Measurements from ENCODE around the gene ABCA3.

The ABCA3 gene

DNA sequence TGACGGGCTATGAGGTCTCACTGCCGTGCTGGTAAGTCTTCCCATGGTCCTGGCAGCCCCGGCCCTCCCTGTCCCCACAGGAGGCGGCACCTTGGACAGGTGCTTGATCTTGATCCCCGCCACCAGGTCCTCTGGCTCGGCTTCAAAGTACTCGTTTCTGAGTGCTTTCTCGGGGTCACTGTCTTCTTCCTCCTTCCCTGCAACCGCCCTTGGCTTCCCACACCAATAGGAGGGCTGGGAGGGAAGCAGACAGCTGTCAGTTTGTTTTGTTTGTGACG, 40.7 kb downstream of the ABCA3 start:
- no peak for DNase-seq

DNA sequence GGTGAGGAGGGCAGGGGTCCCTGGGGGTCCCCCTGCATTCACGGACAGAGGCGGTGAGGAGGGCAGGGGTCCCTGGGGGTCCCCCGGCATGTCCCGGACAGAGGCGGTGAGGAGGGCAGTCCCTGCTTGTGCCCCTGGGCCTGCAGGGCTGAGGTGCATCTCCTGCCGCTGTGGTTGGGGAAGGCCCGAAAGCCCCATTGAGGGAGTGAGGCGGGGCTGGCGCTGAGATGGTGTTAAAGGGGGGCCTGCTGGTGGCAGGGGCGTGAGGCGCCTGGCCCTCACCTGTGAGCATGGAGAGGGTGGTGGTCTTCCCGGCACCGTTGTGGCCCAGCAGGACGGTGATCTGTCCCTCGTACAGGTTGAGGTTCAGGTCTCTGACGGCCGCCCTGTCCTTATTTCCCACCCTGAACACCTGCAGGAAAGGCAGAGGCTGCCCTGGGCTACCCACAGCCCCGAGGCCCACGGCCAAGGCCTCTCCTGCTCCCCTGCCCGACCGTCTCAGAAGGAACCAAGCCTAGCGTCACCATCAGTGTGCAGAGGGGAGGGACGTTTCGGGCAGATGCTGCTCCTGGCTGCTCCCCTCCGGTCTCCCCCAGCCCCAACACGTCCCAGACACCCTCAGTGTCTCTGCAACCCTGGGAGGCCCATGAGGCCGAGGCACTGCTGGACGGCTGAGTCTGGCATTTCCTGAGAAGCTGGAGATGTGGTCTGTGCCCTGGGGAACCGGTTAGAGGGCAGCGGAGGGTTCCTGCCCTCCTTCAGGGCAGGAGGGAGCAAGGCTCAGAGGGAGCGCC, 41.2 kb downstream of the ABCA3 start:
- DNase-seq = no peak

- DNase-seq = no peak
Measured at GRCh38 chr16:2298621-2299020, 41.9 kb downstream of the ABCA3 start.

GRCh38 chr16:2297506-2297860, 43.0 kb downstream of the ABCA3 start:
- DNase-seq = no peak

DNA sequence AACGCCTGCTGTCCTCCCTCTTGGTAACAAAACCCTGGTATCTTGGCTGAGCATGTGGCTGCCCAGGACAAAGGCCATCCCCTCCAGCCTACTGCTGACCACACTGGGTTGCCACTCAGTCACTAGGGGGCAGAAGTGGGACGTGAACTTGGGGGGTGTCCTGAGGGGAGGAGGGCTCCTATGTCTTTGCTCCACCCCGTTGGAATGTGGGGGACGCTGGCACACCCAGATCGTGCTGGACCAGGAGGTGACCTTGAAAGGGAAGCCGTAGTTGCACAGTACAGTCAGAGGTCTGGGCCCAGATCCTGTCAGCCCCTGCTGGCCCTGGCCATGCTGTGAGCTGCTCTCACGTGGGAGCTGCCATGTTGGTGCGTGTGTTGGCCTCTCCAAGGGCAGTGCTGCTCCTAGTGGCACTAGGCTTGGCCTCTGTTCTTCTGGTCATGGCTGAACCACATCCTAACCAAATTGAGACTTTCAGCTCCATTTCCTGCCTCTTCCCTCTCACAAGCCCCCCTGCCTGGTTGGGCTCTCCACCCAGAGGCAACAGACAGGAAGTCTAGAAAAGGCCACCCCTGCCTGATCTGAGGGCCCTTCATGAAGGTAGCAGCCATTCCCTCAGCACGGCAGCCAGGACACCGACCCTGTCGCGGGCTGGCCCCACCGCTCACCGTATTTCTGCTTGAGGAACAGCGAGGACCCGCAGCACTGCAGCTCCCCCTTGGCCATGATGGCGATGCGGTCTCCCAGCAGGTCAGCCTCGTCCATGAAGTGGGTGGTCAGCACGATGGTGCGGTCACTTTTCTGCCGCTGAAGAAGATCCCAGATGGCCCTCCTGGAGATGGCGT, 43.6 kb downstream of the ABCA3 start:
- peak; percentile 16 to 26 for DNase-seq

DNA sequence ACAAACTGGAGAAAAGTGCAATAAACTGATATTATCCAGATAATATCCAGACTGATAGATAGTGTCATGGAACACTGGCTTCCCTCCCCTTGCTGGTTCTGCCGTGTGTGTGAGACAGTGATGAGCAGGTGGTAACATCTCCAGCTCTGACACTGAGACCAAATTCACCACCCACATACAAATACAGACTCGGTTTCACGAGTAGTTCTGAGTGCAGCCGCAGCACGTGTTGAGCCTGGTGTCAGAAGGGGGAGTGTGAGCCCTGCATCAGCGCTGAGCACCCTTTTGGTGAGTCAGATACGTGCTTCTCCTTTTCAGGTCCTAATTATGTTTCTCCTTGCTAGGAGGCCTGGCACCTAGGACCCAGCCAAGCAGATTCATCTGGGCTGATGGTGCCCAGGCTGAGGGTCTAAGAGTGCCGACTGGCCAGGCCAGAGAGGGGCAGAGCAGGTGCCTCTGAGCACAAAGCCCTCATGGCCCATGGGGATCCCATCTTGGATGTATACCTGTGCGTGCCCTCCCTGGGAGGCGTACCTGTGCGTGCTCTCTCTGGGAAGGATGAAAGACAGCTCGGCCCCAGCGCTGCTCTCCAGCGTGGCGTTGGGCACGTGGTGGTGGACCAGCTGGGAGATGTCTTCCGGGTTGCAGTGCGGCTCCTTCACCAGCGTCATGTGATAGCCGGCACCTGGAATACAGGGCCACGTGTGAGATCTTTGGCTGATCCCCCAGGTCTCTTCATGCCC, 45.3 kb downstream of the ABCA3 start:
- DNase-seq = no peak

GRCh38 chr16:2292221-2292620, 48.3 kb downstream of the ABCA3 start:
- DNase-seq = no peak

DNA sequence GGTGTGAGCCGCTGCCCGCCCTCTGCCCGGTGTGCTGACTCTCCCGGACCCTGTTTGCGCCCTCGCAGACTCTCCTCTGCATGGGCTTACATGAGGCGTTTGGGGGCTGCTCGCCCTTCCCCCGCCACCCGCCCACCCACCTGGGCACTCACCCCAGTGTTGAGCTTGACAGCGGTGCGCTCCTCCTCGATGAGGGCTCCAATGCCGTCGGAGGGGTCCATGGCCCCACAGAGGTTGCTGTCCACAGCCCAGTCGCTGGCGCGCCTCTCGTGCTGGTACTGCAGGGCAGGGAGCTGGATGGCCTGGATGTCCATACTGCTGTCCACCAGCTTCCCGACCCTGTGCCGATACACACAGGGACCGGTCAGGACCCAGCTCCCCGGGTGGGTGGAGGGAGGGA, 51.2 kb downstream of the ABCA3 start:
- no peak for DNase-seq

DNA sequence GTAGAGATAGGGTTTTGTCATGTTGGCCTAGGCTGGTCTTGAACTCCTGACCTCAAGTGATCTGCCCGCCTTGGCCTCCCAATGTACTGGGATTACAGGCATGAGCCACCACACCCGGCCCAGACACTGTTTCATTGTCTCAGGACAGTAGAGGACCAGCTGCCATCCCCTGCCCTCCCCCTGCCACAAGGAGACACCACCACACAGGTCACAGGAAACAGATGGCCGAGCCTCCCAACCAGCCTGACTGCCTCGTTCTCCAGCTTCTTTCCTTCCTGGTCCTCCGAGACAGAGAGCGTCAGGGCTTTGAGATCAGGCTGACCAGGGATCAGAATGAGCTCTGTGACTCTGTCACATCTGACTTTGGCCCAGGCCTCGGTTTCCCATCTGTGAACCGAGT, 51.8 kb downstream of the ABCA3 start:
- DNase-seq = peak; percentile 48 to 89

- DNase-seq = no peak
Measured at GRCh38 chr16:2287916-2288547, 52.5 kb downstream of the ABCA3 start.

DNA sequence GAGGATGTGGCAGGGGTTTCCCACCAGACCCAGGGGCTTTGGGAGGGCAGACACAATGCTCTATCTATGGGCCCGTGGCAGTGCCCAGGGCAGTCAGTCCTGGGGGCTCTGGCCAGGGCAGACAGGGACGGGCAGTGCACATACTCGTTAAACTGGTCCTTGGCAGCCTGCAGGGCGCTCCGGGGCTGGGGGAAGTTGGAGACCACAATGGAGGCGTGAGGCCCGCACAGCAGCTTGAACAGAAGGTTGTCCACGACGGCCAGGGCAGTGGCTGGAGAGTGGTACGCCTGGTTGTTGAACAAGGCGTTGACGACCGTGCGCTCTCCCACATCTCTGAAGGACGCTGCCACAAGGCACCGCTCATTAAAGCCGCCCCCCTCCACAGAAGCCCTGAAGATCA, 54.0 kb downstream of the ABCA3 start:
- DNase-seq = no peak

DNA sequence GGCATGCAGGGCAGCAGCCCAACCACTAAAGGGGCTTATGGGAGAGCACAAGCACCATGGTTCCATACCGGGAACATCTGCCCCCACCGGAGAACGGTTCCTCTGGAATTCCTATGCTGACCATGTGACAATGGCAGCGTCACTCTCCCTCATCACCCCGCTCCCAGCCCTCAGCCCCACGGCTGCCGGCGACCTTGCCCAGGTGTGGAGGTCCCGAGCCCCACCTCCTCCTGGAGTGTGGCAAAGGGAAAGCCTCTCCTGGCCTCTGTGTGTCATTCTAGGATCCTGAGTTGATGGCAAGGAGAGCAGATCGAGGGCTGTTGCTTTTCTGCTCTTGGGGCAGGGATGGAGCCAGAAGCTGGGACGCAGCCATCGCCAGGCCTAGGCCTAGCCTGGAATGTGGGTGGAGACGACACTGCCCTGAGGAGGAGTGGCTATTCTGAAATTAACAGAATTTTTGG, 54.8 kb downstream of the ABCA3 start:
- no peak for DNase-seq

GRCh38 chr16:2284797-2285576, 55.5 kb downstream of the ABCA3 start:
- DNase-seq = no peak

GRCh38 chr16:2284001-2284770, 56.3 kb downstream of the ABCA3 start:
- no peak for DNase-seq

DNA sequence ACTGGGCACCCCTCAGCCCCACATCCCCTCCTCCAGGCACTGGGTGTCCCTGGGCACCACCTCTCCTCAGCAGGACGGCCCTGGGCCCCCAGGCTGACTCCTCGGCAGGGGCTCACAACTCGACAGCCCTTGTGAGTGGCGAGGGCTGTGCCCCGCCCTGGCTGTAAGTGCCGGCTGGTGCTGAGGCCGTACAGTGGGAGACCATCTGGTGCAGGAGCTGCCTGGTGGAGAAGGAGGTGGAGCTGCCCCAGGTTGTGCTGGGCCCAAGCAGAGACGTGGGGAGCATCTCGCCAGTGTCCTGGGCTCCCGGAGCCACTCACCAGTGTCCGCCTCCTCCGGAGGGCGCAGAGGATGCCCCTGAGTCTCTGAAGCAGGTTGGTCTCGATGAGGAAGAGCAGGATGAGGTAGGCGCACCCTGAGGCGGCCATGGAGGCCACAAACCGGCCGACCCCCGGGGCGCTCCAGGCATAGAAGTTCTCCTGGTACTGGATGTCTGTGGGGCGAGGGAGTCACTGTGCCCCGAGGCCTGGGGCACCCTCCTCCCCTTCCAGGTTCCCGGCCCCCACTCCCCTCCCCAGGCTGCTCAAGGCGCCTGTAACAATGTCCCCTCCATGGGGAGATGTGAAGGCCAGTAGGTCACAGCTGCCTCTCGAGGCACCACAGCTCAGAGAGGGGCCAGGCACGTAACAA, 57.5 kb downstream of the ABCA3 start:
- DNase-seq = peak; percentile 88 to 96

DNA sequence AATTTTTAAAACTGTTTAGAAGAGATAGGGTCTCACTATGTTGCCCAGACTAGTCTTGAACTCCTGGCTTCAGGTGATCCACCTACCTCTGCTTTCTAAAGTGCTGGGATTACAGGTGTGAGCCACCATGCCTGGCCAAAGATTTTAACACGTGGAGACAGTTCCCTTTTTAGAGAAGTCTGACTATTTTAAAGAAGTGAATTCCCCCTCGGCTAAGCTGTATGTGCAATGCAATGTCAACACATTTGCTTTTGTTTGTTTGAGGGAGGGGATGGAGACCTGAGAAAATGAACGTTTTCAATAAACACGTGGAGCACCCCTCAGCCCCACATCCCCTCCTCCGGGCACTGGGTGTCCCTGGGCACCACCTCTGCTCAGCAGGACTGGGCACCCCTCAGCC, 58.3 kb downstream of the ABCA3 start:
- no peak for DNase-seq

GRCh38 chr16:2280981-2281542, 59.5 kb downstream of the ABCA3 start:
- DNase-seq = no peak

- DNase-seq = no peak
Measured at GRCh38 chr16:2280461-2280860, 60.1 kb downstream of the ABCA3 start.

- DNase-seq = peak; percentile 93 to 97
Measured at GRCh38 chr16:2278956-2279800, 61.4 kb downstream of the ABCA3 start.

- peak; percentile 4 to 55 for DNase-seq
Measured at GRCh38 chr16:2278272-2278608, 62.3 kb downstream of the ABCA3 start.

Data from NCI-H524 (cell line).